HT1080 (cell line): ENCODE results near the gene ARID3A. TPM values are rescaled to one million over a fixed set of nuclear protein-coding genes. Genes with fewer than 3 reads are reported as not detected.
A peak's percentile ranks its signal among the peaks of the same experiment; 100 is the strongest.

Source experiments
- DNase-seq: peaks from one replicate; pipeline ENCODE4 v3.0.0-alpha.2; 2015; ENCODE audit warnings: low read depth
- total RNA-seq: library from RNA; depleted of rRNA; stranded (reverse); fragments of >200 nt; shearing (Covaris generic); gene quantifications from 2 replicates; pipeline ENCODE4 v1.2.3, GENCODE V29; 2014

Gene ARID3A
- total RNA-seq, 1 experiment from 2014 or later, result 8.0 TPM

- peak; percentile 78 for DNase-seq
These were observed 58.5 kb downstream of the ARID3A start, which contains the start of gene WDR18 for GRCh38 chr19:984165-984967. Gene WDR18, plus strand, starts transcription at chr19:984345. Its CDS starts 9 bp downstream, at chr19:984354.

- no peak for DNase-seq
These were observed 60.2 kb downstream of the ARID3A start for GRCh38 chr19:986083-986482.

- no peak for DNase-seq
These were observed 62.2 kb downstream of the ARID3A start for GRCh38 chr19:988081-988480.

DNA sequence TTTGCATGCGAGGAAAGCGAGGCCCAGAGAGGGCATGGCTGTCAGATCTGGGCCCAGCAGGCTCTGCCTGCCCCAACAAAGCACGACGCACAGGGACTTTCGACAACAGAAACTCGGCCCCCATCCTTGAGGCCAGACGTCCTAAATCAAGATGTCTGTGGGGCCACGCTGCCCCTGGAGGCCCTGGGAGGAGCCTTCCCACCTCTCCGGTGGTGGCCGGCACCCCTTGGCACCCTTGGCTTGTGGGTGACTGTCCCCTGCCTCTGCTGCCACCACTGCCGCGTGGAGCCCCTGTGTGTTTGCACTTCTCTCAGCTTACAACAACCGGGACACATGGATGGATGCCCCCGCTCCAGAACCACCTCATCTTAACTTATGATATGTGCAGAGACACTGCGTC, 62.7 kb downstream of the ARID3A start:
- DNase-seq, result no peak

- DNase-seq, result no peak
These were observed 63.7 kb downstream of the ARID3A start for GRCh38 chr19:989381-990081.

GRCh38 chr19:990119-990571, 64.3 kb downstream of the ARID3A start:
- DNase-seq, result no peak

GRCh38 chr19:990746-991145, 64.9 kb downstream of the ARID3A start:
- no peak for DNase-seq

DNA sequence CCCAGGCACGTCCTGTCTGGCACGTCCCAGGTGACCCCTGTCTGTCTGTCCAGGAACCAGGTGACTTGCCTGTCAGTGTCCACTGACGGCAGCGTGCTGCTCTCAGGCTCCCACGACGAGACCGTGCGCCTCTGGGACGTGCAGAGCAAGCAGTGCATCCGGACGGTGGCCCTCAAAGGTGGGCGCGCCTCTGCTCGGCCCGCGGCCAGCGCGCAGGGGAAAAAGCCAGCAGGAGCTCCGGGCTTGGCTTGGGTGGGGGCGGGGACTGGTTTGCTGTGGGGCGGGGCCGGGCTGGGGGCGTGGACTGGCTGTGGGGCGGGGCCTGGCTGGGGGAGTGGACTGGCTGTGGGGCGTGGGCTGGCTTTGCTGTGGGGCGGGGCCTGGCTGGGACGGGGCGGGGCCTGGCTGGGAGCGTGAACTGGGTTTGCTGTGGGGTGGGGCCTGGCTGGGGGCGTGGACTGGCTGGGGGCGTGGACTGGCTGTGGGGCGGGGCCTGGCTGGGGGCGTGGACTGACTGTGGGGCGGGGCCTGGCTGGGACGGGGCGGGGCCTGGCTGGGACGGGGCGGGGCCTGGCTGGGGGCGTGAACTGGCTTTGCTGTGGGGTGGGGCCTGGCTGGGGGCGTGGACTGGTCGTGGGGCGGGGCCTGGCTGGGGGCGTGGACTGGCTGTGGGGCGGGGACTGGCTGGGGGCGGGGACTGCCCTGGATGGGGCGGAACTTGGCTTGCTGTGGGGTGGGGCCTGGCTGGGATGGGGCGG, 65.5 kb downstream of the ARID3A start:
- no peak for DNase-seq

DNA sequence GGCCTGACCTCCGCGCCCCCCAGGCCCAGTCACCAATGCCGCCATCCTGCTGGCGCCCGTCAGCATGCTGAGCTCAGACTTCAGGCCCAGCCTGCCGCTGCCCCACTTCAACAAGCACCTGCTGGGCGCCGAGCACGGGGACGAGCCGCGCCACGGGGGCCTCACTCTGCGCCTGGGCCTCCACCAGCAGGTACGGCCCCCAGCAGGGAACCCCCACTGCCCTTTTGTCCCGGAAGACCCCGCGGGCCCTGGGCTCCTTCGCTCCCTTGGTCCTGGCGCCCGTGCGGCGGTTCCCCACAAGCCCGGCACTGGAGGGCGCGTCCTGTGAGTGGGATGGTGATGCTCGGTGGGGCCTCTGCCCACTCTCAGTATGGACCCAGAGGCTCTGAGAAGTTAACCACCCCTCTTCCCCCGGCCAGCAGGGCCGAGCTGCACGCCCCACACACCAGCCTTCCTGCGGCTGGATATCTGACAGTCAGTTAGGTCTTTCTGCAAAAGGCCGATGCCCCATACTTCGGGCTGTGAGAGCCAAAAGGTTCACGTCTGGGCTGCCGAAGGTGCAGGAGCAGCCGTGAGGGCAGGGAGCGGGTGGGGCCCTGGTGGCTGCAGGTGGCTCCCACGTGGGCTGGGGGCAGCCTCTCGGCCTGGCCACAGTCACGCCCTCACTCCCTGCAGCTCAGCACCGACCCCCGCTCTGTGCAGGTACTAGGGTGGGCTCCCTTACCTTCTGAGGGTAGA, 66.3 kb downstream of the ARID3A start:
- DNase-seq, result no peak

DNA sequence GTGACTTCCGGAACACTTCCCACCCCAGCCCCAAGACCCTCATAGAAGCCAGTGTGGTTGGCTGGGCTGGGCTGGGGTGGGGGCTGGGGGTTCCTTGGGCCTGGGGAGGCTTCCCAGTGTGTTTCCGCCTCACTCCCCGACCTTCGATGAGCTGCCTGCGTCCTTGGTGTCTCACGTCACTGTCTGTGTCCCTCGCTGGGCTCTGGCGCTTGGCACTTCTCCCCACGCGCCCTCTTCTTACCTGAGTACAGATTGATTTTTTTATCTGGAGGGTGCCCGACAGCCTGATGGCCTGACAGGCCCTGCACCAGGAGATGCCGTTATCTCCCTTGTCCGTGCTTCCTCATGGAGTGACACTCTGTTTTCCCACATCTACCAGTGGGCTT, 66.8 kb downstream of the ARID3A start:
- no peak for DNase-seq

GRCh38 chr19:993361-993830, 67.6 kb downstream of the ARID3A start:
- DNase-seq, result no peak

GRCh38 chr19:993831-994393, 68.1 kb downstream of the ARID3A start:
- no peak for DNase-seq

GRCh38 chr19:994516-994915, 68.7 kb downstream of the ARID3A start:
- DNase-seq, result no peak

GRCh38 chr19:995051-995827, 69.4 kb downstream of the ARID3A start:
- no peak for DNase-seq

- DNase-seq, result no peak
These were observed 70.4 kb downstream of the ARID3A start for GRCh38 chr19:996051-996838.

DNA sequence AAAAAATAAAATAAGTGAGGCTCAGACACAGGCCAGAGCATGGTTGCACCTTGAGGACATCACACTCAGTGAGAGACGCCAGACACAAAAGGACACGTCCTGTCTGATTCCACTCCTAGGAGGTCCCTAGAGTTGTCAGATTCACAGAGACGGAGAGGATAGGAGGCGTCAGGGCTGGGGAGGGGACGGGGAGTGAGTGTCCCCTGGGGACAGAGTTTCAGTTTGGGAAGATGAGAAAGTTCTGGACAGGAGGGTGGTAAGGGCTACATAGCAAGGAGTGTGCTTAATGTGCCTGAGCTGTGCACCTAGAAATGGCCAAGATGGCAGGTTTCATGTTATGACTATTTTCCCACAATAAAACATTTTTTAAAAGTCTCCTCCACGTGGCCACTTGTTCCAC, 72.2 kb downstream of the ARID3A start:
- no peak for DNase-seq

- no peak for DNase-seq
These were observed 73.5 kb downstream of the ARID3A start for GRCh38 chr19:999379-999719.

DNA sequence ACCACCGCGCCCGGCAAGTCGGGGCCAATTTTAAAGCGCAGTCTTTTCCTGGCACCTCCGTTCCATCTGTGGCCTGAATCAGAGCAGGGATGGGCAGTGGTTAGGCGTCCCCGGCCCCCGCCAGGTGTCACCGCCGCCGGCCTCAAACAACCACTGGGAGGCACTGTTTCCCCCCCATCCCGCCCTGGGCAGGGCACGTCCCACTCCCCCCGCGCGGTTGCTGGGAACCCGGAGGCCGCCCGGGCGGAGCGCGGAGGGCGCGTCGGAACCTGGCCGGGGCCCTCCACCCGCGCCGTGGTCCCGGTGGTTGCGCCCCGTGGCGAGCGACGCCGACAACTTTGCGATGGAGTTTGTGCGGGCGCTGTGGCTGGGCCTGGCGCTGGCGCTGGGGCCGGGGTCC, 74.3 kb downstream of the ARID3A start, which contains the start of gene GRIN3B:
GRIN3B (plus strand) TSS at position 325 of the 400 bp plus-strand sequence; CDS start at position 344, 19 bp downstream.
- DNase-seq, result peak; percentile 50
